HG03066 (cell line): ENCODE results near the gene POLR3E.

Experiments used
- ATAC-seq: cut with Tn5 transposase; IDR thresholded peaks from one replicate; pipeline ENCODE4 v1.9.1; 2021; ENCODE audit warnings: low read depth; ENCODE audit not compliant: unreplicated experiment

Gene POLR3E

DNA sequence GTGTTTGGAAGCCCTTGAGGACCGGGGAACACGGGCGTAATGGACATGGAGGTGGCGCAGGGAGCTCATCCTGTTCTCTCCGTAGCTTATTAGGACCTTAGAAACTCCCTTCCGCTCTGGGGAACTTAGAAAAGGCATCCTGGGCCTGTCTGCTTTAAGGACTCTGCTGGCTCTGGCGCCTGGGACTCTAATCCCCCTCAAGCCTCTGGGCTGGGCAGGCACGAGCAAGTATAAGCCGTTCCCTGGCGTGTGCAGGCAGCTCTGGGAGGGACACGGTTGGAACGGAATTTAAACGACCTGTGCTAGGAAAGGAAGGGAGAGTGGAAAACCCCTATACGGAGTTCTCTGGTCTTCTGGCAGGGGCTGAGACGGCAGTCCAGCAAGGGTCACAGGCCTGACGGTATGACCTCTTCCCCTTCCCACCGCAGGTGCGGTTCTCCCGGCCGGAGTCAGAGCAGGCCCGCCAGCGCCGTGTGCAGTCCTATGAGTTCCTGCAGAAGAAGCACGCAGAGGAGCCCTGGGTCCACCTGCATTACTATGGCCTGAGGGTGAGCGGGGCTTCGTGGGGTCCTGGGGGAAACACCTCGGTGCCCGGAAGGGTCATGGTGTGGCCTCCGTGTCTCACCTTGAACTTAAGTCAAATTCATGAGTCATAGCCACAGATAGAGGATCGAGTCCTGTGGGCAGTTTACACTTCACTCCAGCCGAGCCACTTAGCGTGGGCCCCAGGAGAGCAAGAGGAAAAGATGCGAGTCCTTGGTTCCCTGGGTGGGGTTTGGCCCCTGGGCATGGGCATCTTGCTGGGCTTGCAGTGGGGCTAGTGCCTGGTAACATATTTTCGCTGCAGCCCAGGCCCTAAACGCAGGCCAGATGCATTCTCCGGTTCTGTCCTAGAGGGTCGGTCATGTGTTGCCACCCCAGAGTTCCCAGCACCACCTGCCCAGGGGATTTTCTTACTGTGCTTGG is 17.7 kb downstream of the POLR3E start:
- no peak for ATAC-seq

DNA sequence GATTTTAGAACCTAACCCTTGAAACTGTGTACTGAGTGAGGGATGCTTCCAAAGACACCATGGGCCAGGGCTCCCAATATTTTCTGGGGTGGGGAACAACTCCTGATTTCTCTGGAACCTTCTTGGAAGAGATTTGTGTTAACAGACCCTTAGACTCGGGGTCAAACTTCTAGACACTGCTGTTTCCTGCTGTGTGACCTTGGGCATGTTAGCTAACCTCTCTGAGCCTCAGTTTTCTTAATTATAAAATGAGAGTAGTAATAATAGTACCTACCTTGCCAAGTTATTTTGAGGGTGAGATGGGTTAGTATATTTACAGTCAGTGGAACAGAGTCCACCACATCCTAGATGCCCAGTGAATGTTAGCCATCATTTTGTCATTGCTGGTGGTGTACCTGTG is 18.8 kb downstream of the POLR3E start:
- ATAC-seq, result no peak

DNA sequence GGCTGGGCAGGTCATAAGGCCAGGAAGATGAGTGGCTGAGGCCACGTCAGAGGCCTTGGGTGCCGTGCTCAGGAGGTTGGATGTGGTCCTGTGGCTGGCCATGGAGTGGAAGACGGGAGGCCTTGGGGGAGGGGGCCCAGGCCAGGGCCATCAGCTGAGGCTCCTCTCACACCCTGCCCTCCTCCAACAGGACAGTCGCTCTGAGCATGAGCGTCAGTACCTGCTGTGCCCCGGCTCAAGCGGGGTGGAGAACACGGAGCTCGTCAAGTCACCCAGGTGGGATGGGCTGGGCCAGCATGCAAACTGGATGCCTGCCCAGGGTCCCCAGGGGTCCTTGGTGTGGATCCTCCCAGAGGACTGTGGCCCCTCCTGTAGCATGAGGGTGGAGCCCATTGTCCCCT is 19.2 kb downstream of the POLR3E start:
- no peak for ATAC-seq

DNA sequence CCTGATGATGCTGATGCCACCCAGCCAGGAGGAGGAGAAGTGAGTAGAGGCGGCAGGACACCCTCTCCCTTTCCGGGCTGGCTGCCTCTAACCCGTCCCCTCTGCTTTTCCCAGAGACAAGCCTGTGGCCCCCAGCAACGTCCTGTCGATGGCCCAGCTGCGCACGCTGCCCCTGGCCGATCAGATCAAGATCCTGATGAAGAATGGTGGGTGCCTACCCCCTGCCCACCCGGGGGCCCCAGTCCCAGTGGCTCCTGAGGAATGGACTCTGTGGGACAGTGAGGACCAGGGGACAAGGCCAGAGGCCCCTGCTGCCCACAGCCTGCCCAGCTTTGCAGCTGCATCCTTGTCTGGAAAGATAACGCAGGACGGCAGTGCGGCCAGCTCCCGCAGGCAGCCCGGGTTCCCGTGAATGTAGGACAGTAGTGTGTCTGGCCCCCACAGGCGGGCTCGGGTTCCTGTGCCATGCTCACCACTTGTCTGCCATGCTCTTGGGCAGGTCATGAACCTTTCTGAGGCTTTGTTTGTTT is 19.9 kb downstream of the POLR3E start:
- no peak for ATAC-seq

DNA sequence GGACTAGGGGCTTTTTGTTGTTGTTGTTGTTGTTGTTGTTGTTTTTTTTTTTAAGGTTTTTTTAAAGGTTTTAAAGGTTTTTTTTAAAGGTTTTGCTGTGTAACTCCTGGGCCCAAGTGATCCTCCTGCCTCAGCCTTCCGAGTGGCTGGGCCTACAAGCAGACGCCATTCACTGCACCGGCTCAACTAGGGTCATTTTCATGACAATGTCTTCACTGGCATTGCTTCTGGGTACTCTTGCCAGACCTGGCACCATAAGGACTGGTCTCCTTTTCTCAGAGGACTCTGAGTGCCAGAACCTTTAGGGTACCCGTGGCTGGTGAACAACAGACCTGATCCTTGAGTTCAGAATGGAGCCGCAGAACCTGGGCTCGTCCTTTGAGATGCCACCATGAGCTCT is 20.4 kb downstream of the POLR3E start:
- ATAC-seq, result no peak

DNA sequence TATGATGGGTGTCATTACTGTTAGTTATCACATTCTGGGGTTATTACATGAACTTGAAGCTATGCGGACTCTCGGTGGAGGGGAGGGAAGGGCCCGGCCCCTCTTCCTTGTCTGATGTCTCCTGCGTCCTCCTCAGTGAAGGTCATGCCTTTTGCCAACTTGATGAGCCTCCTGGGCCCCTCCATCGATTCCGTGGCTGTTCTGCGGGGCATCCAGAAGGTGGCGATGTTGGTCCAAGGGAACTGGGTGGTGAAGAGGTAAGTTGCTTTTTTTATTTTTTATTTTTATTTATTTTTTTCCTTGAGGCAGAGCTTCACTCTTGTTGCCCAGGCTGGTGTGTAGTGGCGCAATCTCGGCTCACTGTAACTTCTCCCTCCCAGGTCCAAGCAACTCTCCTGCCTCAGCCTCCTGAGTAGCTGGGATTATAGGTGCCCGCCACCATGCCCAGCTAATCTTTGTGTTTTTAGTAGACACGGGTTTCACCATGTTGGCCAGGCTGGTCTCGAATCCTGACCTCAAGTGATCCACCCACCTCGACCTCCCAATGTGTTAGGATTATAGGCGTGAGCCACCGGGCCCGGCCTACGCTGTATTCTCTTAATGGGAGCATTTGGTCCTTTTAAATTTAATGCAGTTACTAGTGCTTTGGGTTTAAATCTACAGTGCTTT is 21.6 kb downstream of the POLR3E start:
- no peak for ATAC-seq

DNA sequence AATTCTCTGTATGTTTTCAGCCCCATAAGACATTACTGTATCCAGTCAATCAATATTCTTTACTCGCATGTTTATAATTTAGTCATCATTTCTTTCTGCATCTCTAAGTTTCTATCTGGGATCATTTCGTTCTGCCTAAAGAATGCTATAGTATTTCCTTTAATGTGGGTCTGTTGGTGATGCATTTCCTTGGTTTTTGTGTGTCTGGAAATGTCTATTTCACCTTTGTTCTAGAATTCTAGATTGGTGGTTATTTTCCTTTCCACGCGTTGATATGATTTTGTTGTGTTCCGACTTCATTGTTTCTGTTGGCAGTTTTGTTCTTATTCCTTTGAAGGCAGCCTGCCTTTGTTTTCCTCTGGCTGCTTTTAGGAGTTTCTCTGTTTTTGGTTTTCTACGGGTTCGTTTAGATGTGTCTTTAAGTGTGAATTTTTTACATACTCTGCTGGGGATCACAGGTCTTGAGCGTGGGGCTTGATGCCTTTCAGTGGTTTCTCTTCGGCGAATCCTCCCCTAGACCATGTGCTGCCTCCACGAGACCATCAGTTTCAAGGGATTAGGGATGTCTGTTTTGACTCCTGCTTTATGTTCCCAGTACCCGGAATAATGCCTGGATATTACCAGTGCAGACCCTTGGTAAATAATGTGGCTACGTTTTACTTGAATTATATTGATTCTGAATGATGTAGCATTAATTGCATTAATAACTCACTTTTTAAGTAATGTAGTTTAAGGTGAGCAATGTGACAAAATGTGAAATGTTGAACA is 23.5 kb downstream of the POLR3E start:
- ATAC-seq, result no peak

DNA sequence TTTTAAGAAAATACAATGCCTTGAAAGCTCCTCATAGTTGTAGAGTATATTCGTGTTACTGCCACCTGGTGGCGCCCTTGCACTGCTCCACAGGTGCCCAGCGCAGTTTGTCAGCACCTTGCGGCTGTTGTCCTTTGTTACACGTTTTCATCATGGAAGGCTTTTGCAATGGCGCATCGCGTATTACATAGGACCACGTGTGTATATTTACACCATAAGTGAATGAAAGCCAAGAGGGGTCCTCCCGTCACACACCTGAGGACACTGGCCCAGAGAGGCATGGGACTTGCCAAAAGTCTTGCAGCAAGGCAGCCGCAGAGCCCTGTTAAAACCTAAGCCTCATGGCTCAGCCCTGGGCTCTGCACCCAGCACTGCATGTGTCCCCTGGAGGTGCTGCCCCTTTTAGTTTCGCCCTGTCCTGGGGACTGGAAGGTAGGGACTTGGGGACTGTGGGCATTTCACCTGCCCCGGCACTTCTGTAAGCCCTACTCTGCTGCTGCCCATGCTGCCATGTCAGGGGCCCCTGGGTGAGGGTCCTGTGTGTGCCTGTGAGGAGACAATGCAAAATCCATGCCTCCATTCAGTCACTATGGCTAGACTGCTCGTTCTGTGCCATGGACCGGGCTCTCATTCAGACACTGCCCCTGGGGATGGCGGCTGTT is 24.3 kb downstream of the POLR3E start:
- ATAC-seq, result no peak

DNA sequence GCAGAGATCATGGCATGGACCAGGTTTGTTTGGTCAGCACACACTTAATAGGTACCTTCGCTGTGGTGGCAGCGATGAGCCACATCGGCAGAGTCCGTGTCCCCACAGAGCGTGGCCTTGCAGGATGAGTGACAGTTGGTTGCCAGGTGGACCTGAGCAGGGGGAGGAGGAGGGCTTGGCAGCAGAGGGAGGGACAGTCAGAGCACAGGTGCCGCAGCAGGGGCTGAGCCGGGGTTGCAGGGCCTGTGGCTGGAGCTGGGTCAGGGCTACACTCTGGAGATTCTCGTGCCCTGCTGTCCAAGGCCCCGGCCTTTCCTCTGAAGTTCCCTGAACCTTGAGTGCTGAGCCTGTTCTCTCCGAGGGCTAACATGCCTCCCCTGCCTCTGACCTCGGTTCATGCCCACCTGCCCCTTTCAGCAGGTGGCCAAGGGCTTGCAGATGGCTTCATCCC is 24.8 kb downstream of the POLR3E start:
- ATAC-seq, result no peak

DNA sequence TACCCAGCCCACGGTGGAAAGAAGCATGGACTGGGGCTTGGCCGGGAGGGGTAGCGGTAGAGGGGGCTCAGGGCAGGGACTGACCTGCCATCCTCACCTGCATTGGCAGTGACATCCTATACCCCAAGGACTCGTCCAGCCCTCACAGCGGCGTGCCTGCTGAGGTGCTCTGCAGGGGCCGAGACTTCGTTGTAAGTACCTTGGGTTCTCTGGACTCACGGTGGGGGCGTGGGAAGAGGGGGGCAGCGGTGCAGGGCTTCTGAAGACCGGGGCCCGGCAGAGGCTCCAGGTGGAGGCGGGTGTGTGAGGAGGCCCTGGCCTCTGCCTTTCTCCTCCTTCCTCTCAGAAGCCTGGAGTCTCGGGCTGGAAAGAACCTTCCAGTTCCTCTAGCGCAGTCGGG is 25.5 kb downstream of the POLR3E start:
- no peak for ATAC-seq

DNA sequence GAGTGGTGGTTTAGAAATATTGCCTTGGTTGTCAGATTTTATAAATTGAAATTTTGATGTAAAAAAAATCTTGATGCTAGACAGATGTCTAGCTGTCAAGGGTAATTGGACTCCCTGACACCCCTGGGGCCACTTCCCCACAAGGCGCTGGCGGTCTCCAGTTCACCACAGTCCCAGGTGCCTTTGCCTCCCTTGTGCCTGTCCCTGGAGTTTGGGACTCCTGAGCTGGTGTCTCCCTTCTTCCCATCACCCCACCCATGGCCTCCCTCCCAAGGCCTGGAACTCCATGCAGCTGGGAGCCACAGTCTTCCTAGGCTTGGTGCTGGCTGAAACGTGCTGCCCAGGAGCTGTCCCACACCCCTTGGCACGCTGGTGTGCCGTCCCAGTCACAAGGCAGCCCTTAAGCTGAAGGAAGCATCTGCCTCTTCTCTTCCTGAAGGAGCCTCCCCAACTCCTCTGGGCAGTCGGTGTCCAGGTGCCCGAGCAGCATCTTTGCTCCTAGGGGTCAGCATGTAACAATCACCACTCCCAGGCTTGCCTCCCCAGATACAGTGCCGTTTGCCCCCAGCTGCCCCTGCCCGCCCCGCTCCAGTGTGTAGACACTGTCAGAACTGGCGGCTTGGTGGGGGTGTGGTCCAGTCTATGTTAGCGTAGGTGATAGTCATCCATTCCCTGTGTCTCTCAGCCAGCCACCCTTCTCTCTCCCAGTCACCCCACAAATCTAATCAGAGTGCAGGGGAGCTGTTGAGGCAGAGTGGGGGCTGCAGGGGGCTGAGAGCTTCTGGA is 26.2 kb downstream of the POLR3E start:
- ATAC-seq, result no peak

DNA sequence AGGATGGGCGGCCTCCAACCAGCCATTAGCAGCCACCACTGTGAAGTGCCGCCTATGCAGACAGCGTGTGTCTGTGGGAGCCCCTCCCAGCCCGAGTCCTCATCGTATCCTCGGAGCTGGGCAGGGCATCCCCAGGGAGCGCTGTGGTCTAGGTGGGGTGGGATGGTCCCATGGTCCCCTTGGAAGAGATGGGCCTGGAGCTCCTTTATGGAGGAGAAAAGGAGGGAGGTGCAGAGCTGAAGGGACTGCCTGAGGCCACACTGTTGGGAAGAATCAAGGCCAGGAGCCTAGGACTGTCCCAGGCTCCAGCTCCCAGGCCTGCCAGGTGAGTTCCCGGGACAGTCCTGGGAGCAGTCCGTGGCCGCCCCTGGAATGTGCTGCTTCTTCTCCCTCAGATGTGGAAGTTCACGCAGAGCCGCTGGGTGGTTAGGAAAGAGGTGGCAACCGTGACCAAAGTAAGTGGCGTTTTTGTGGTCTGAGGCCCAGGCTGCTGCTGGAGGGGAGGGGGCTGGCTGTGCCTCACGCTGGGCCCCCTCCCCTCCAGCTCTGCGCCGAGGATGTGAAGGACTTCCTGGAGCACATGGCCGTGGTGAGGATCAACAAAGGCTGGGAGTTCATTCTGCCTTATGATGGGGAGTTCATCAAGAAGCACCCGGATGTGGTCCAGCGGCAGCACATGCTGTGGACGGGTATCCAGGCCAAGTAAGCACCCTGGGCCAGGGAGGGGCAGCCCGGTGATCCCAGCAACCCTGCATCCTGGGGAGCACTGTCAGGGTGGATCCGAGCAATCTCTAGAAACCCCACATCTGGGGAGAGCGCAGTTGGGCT is 27.0 kb downstream of the POLR3E start:
- ATAC-seq, result no peak

DNA sequence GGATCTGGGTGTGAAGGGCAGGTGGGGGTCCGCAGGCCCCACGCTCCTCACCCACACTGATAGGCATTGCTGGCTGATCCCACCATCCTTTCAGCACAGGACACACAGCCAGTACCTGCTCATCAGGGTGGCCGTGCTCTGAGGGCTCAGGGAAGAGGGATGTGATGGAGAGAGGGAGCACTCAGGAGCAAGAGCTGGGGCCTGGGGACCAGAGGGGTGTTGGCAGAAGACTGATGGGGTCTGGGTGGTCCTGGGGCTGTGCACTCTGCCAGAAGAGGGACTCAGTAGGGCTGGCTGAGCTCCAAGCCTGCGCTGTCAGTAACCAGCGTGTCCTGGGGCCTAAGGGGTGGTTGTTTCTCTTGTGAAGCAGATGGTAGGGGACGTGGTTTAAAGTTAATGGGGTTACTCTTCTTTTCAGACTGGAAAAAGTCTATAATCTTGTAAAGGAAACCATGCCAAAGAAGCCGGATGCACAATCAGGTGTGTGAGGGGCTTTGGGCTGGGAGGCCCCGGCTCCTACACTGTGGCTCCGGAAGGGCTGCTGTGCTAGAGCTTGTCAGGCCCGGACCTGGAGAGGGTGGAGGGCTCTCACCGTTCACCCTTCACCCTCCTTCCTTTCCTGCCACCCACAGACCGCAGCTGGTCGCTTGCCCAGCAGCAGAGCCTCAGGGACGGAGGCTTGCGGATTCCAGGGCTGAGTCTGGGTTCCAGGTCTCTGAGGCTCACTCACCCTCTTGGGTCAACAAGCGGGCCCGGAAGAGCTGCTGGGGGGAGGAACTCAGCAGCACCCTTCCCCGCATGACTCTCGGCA is 27.8 kb downstream of the POLR3E start:
- no peak for ATAC-seq

DNA sequence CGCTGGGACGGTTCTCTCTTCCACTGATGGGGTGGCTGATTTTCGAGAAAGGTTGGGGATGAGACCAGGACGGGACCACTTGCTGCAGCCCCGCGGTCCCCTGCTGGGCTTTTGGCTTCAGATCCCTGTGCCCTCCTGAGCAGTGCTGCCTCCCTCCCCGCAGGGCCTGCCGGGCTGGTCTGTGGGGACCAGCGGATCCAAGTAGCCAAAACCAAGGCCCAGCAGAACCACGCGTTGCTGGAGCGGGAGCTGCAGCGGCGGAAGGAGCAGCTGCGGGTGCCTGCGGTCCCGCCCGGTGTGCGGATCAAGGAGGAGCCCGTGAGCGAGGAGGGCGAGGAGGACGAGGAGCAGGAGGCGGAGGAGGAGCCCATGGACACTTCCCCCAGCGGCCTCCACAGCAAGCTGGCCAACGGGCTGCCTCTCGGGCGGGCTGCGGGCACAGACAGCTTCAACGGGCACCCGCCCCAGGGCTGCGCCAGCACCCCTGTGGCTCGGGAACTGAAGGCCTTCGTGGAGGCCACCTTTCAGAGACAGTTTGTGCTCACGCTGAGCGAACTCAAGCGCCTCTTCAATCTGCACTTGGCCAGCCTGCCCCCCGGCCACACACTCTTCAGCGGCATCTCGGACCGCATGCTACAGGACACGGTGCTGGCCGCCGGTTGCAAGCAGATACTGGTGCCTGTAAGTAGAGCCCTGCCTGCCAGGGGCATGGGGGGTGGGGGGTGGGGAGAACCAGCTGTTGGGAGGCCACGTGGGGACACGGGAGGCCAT is 28.6 kb downstream of the POLR3E start:
- no peak for ATAC-seq

DNA sequence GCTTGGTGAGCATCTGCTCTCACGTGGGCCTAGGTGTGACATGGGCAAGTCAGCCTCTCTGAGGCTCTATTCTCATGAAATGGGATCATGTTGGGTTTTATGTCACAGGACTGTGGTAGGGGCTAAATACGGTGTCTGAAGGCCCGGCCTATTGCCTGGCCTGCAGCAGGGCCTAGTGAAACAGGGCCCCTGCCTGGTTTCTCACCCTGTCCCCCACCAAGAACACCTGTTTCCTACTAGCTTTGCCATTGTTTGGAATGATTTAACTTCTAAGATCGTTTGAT is 29.1 kb downstream of the POLR3E start:
- no peak for ATAC-seq

DNA sequence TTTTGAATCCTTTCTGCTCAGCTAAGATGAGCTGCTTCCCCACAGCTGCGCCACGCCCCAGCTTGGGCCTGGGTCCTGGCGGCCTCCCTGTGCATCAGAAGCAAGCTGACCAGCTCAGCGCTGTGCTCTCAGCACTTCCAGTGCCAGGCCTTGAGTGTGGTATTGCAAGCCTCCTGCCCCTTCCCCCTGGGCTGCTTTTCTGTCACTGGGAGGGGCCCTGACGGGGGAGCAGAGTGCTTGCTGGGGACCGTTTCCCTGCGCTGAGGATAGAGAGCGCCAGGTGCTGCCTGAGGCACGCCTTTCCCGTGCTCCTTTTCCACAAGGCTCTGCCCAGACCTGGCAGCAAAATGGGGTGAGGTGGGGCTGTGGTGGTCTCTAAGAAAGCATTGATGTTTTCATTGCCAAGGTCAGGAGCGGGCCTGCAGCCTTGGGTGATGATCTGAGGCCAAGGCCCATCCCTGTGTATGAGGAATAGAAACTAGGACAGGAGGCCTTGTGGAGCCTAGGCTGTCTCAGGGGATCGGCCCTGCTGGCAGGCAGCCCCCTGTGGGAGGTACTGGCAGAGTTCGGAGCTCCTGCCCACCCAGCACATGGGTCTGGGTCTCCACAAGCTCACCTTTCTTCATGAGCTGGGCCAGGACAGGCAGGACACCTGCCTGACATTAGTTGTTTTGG is 29.7 kb downstream of the POLR3E start:
- ATAC-seq, result no peak

DNA sequence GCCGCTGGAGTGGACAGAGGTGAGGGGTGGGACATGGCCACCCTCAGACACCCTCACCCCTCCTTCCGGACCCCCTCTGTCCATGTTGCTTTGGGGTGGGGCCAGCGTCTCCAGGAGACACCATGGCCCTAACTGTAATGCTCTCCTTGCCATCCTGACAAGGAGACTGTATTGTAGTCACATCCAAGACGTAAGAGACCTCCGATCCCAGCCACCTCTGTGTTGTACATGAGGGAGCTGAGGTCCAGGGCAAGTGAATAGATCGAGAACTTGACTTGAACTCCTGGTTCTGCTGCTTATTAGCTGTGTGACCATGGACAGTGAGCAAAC is 30.2 kb downstream of the POLR3E start:
- ATAC-seq, result no peak
